K562 (cell line): ENCODE results near the gene IFT81. TPM values are rescaled to one million over a fixed set of nuclear protein-coding genes. Genes with fewer than 3 reads are reported as not detected.

Experiments
- ATAC-seq: fragments of 200-7000 bp; cut with Tn5 transposase; 3 replicates; pipeline ENCODE4 v1.9.1; 2020; ENCODE audit warnings: moderate library complexity
- BruUV-seq: library from RNA; stranded (reverse); fragments of 400-500 nt; replicated peaks from 2 replicates; lab custom pipeline; 2021; lab: Mats Ljungman, UMichigan
- CTCF ChIA-PET: fragments of 300-600 bp; formaldehyde crosslinking; extraction: SDS; loops from one replicate; lab custom pipeline; 2021; ENCODE audit warnings: low intra/inter-chr PET ratio; lab: Yijun Ruan, JAX
- POLR2A ChIA-PET: fragments of 300-600, 350-650 bp; sonication (Branson Sonifier 250); formaldehyde crosslinking; extraction: SDS; loops from one replicate; lab custom pipeline; 2021; ENCODE audit warnings: antibody characterized with exemption, inconsistent platforms; lab: Yijun Ruan, JAX
- DNase-seq, 4 experiments: peaks; one replicate each; pipeline versions ENCODE4 v3.0.0 to v3.0.0-alpha.2; 2011 to 2018; ENCODE audit warnings: low spot score in 3 of 4, mixed read lengths in 3 of 4; ENCODE audit errors: extremely low read depth in 1 of 4
- FAIRE-seq: peaks from 2 replicates; lab custom pipeline; 2011; peaks lifted over from hg19 to GRCh38; lab: Jason Lieb, UNC
- H2AFZ ChIP-seq: 2 replicates; pipeline ENCODE4 v1.6.0; 2011; ENCODE audit warnings: low read depth, low read length, control low read depth, inconsistent platforms
- H3K27ac ChIP-seq: fragments of 200-600 bp; 3 replicates; pipeline ENCODE4 v1.8.0; 2011; ENCODE audit warnings: low read depth, mild to moderate bottlenecking, control low read depth, inconsistent platforms, low read length, moderate library complexity, mixed read lengths; ENCODE audit errors: extremely low read depth
- H3K27me3 ChIP-seq, 2 experiments: fragments of 300-600 bp in 1 of 2; 2 replicates in 1 of 2; 3 replicates in 1 of 2; pipeline versions ENCODE4 v1.6.0 to v1.8.0; 2011; ENCODE audit warnings: inconsistent platforms in 2 of 2, low read length in 2 of 2, mild to moderate bottlenecking in 1 of 2, mixed read lengths in 1 of 2, moderate library complexity in 1 of 2; ENCODE audit not compliant: control insufficient read depth in 2 of 2, insufficient read depth in 2 of 2
- H3K36me3 ChIP-seq: fragments of 300-600 bp; 3 replicates; pipeline ENCODE4 v1.8.0; 2011; ENCODE audit warnings: mild to moderate bottlenecking, low read length, inconsistent platforms; ENCODE audit not compliant: control insufficient read depth, insufficient read depth
- H3K4me1 ChIP-seq, 2 experiments: fragments of 200-600 bp in 1 of 2; replicated peaks in 1 of 2; 2 replicates in 1 of 2; 3 replicates in 1 of 2; pipeline versions ENCODE4 v1.5.1 to v1.8.0; 2011; ENCODE audit warnings: inconsistent platforms in 2 of 2, low read length in 2 of 2, mild to moderate bottlenecking in 1 of 2, mixed read lengths in 1 of 2, moderate library complexity in 1 of 2; ENCODE audit not compliant: control insufficient read depth in 2 of 2, insufficient read depth in 2 of 2
- H3K4me2 ChIP-seq: 2 replicates; pipeline ENCODE4 v1.6.1; 2011; ENCODE audit warnings: low read length, control low read depth, inconsistent platforms, mixed read lengths; ENCODE audit not compliant: insufficient read depth
- H3K4me3 ChIP-seq: fragments of 200-600 bp; sonication (generic), shearing (Covaris generic); 2 replicates; pipeline ENCODE4 v1.5.1; 2016; ENCODE audit warnings: control low read depth, inconsistent platforms
- H3K79me2 ChIP-seq: fragments of 200-600 bp; 3 replicates; pipeline ENCODE4 v1.8.0; 2011; ENCODE audit warnings: low read length, inconsistent platforms; ENCODE audit not compliant: control insufficient read depth, insufficient read depth
- H3K9ac ChIP-seq, 2 experiments: 2 replicates each; pipeline versions ENCODE4 v1.6.0 to v1.6.1; 2011; ENCODE audit warnings: low read depth in 2 of 2, low read length in 2 of 2, control low read depth in 1 of 2, inconsistent platforms in 1 of 2, mild to moderate bottlenecking in 1 of 2, mixed read lengths in 1 of 2; ENCODE audit not compliant: insufficient read depth in 1 of 2
- H3K9me1 ChIP-seq: one replicate; pipeline ENCODE4 v1.6.0; 2011; ENCODE audit warnings: inconsistent platforms, mild to moderate bottlenecking, low read length, moderate library complexity; ENCODE audit not compliant: control insufficient read depth, insufficient read depth
- H3K9me3 ChIP-seq: replicated peaks from 2 replicates; pipeline ENCODE4 v1.5.1; 2011; ENCODE audit warnings: low read depth, low read length, inconsistent platforms; ENCODE audit not compliant: control insufficient read depth, insufficient read depth
- H4K20me1 ChIP-seq: replicated peaks from 2 replicates; pipeline ENCODE4 v1.6.1; 2011; ENCODE audit warnings: low read length, inconsistent platforms, mixed read lengths; ENCODE audit not compliant: control insufficient read depth, insufficient read depth
- LARP7 ChIP-seq: fragments of 450-650 bp; IDR thresholded peaks from 2 replicates; pipeline ENCODE4 v1.6.1; 2016
- MYNN ChIP-seq, 2 experiments: sonication (generic); formaldehyde crosslinking in 1 of 2; IDR thresholded peaks; 2 replicates each; pipeline versions ENCODE4 v1.5.0 to v1.6.1; 2016 to 2020; ENCODE audit warnings: antibody characterized with exemption in 1 of 2, missing genetic modification reagents in 1 of 2
- NR2C1 ChIP-seq, 2 experiments: fragments of 450-650 bp; IDR thresholded peaks; 2 replicates each; pipeline ENCODE4 v1.6.1; 2017; ENCODE audit warnings: mild to moderate bottlenecking in 2 of 2, antibody characterized with exemption in 1 of 2, inconsistent platforms in 1 of 2, missing compliant biosample characterization in 1 of 2, missing genetic modification characterization in 1 of 2
- ZBTB7A ChIP-seq: IDR thresholded peaks from 2 replicates; pipeline ENCODE4 v1.6.1; 2011; ENCODE audit warnings: low read depth, mild to moderate bottlenecking, low read length, moderate library complexity, borderline replicate concordance; ENCODE audit not compliant: control insufficient read depth
- ZFP30 ChIP-seq: fragments of 250-450 bp; sonication (Bioruptor Pico); IDR thresholded peaks from 2 replicates; pipeline ENCODE4 v1.8.0; 2022; ENCODE audit warnings: moderate library complexity, mild to moderate bottlenecking, inconsistent platforms, borderline replicate concordance
- ZNF224 ChIP-seq: sonication (generic); formaldehyde crosslinking; IDR thresholded peaks from 2 replicates; pipeline ENCODE4 v1.8.0; 2022; ENCODE audit warnings: mild to moderate bottlenecking, missing genetic modification reagents
- ZNF263 ChIP-seq: sonication (generic); formaldehyde crosslinking; IDR thresholded peaks from 2 replicates; pipeline ENCODE4 v1.8.0; 2022; ENCODE audit warnings: mild to moderate bottlenecking, missing genetic modification reagents, borderline replicate concordance
- ZNF655 ChIP-seq: fragments of 250-450 bp; sonication (Bioruptor Pico); IDR thresholded peaks from 2 replicates; pipeline ENCODE4 v1.5.0; 2021
- ZNF75A ChIP-seq: fragments of 450-650 bp; formaldehyde crosslinking; IDR thresholded peaks from 2 replicates; pipeline ENCODE4 v1.4.0; 2020; ENCODE audit warnings: mild to moderate bottlenecking
- WGBS: fragments of 100-300 bp; shearing (Covaris generic); methylation state at CpG from one replicate; pipeline ENCODE4 v1.1.6; 2016; ENCODE audit warnings: low coverage, mixed read lengths; ENCODE audit not compliant: insufficient coverage; ENCODE audit errors: missing lambda C conversion rate; 5-methylcytosine and 5-hydroxymethylcytosine counted together
- in situ Hi-C: fragments of 300-500 bp; cut with MboI; formaldehyde crosslinking; loops from 4 replicates; pipeline ENCODE4 v1.15.0; 2018; ENCODE audit warnings: inconsistent platforms, mixed read lengths
- intact Hi-C: fragments of 100-400 bp; cut with micrococcal nuclease; formaldehyde crosslinking; loops from 2 replicates; pipeline ENCODE4 v1.14.2; 2022
- polyA plus RNA-seq, 8 experiments: library from polyadenylated mRNA; depleted of rRNA in 4 of 8; stranded (reverse) in 5 of 8; unstranded in 3 of 8; fragments of >200 nt; fragmentation: Nextera tagmentation in 2 of 8; fragmentation: Illumina TruSeq in 1 of 8; extraction: Ambion mirVana in 2 of 8; extraction: Trizol in 1 of 8; gene quantifications; 2 replicates each; pipeline versions ENCODE4 v1.2.1 to v1.2.3, GENCODE V29; 2011 to 2014; ENCODE audit warnings: inconsistent platforms in 1 of 8, missing spikeins in 1 of 8
- total RNA-seq, 7 experiments: library from RNA; depleted of rRNA in 6 of 7; stranded (reverse); fragments of >200 nt in 6 of 7; fragmentation: Illumina TruSeq in 2 of 7; extraction: Trizol in 2 of 7; gene quantifications; 2 replicates each; pipeline versions ENCODE4 v1.2.1 to v1.2.3, GENCODE V29; 2011 to 2021; ENCODE audit warnings: low replicate concordance in 1 of 7
- TF ChIP-seq, protein P1 (sequence below): sonication (generic); formaldehyde crosslinking; IDR thresholded peaks from 2 replicates; pipeline ENCODE4 v1.8.0; 2022; ENCODE audit warnings: mild to moderate bottlenecking, missing genetic modification reagents
- TF ChIP-seq, protein P2 (sequence below): fragments of 250-450 bp; sonication (Bioruptor Pico); IDR thresholded peaks from 2 replicates; pipeline ENCODE4 v1.5.0; 2021; ENCODE audit warnings: mild to moderate bottlenecking, borderline replicate concordance

The IFT81 gene
- total and polyA plus RNA-seq, 9 of the 15 experiments (the other 6 are each of a cell fraction or from before 2014, with no cell fraction given) = 2.8 to 11.9 (median 7.9) TPM

DNA sequence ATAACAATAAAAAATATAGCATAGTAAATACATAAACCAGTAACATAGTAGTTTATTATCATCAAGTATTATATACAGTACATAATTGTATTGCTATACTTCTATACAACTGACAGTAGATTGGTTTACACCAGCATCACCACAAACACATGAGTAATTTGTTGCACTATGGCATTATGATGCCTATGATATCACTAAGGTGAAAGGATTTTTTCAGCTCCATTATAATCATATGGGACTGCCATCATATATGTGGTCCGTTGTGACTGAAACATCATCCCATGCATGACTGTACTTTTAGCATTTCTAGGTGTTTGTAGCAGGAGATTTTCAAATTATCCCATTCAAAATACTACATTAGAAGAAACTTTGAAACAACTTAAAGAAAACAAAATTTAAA, 77.8 kb downstream of the IFT81 start:
- ChIA-PET POLR2A (interaction anchor here (0.7 kb wide), 1 partner anchor 31 kb away, joined by 3 read pairs; no protein-coding TSS in a partner anchor), CTCF (interaction anchor here (0.7 kb wide), 1 partner anchor 36 kb away, joined by 5 read pairs; no protein-coding TSS in a partner anchor)
- WGBS = 13% methylated on average over 1 of the region's 1 CpG
- H3K36me3 ChIP-seq = no peaks in the 10 kb centered on the region
- H3K27ac ChIP-seq = no peak overlapping the region
- H3K4me2 ChIP-seq = no peak overlapping the region
- no peaks in the 10 kb centered on the region for H3K9me3 ChIP-seq
- intact Hi-C loops = no loop called here
- H3K4me3 ChIP-seq = no peak overlapping the region
- ATAC-seq (no peak), FAIRE-seq (no peak), DNase-seq (no peak)
- no peaks in the 10 kb centered on the region for H3K9me1 ChIP-seq
- H2AFZ ChIP-seq = no peak overlapping the region
- no peak overlapping the region for H3K9ac ChIP-seq
- in situ Hi-C loops = no loop called here
- H3K4me1 ChIP-seq = no peaks in the 10 kb centered on the region
- no peaks in the 10 kb centered on the region for H3K79me2 ChIP-seq
- H3K27me3 ChIP-seq = no peaks in the 10 kb centered on the region
- H4K20me1 ChIP-seq = no peaks in the 10 kb centered on the region
- no TSS peak for BruUV-seq
- TF ChIP-seq ZNF655 (CRISPR knock-in tag) (no peak), ZFP30 (no peak), ZNF224 (no peak), ZNF263 (no peak), NR2C1 (IDR thresholded peaks at IDR 0.05) (no peak), NR2C1 (tag; IDR thresholded peaks at IDR 0.05) (no peak), MYNN (IDR thresholded peaks at IDR 0.05) (no peak), MYNN (CRISPR knock-in tag; IDR thresholded peaks at IDR 0.05) (no peak), LARP7 (no peak), ZNF75A (no peak), ZBTB7A (no peak)
- TF ChIP-seq, protein P1, sequence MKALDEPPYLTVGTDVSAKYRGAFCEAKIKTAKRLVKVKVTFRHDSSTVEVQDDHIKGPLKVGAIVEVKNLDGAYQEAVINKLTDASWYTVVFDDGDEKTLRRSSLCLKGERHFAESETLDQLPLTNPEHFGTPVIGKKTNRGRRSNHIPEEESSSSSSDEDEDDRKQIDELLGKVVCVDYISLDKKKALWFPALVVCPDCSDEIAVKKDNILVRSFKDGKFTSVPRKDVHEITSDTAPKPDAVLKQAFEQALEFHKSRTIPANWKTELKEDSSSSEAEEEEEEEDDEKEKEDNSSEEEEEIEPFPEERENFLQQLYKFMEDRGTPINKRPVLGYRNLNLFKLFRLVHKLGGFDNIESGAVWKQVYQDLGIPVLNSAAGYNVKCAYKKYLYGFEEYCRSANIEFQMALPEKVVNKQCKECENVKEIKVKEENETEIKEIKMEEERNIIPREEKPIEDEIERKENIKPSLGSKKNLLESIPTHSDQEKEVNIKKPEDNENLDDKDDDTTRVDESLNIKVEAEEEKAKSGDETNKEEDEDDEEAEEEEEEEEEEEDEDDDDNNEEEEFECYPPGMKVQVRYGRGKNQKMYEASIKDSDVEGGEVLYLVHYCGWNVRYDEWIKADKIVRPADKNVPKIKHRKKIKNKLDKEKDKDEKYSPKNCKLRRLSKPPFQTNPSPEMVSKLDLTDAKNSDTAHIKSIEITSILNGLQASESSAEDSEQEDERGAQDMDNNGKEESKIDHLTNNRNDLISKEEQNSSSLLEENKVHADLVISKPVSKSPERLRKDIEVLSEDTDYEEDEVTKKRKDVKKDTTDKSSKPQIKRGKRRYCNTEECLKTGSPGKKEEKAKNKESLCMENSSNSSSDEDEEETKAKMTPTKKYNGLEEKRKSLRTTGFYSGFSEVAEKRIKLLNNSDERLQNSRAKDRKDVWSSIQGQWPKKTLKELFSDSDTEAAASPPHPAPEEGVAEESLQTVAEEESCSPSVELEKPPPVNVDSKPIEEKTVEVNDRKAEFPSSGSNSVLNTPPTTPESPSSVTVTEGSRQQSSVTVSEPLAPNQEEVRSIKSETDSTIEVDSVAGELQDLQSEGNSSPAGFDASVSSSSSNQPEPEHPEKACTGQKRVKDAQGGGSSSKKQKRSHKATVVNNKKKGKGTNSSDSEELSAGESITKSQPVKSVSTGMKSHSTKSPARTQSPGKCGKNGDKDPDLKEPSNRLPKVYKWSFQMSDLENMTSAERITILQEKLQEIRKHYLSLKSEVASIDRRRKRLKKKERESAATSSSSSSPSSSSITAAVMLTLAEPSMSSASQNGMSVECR (CRISPR knock-in tag) = no peak
- TF ChIP-seq, protein P2, sequence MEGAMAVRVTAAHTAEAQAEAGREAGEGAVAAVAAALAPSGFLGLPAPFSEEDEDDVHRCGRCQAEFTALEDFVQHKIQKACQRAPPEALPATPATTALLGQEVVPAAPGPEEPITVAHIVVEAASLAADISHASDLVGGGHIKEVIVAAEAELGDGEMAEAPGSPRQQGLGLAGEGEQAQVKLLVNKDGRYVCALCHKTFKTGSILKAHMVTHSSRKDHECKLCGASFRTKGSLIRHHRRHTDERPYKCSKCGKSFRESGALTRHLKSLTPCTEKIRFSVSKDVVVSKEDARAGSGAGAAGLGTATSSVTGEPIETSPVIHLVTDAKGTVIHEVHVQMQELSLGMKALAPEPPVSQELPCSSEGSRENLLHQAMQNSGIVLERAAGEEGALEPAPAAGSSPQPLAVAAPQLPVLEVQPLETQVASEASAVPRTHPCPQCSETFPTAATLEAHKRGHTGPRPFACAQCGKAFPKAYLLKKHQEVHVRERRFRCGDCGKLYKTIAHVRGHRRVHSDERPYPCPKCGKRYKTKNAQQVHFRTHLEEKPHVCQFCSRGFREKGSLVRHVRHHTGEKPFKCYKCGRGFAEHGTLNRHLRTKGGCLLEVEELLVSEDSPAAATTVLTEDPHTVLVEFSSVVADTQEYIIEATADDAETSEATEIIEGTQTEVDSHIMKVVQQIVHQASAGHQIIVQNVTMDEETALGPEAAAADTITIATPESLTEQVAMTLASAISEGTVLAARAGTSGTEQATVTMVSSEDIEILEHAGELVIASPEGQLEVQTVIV (CRISPR knock-in tag) = no peak
